Heart left ventricle (tissue), 13 donors: Measurements from ENCODE around the gene MED31.

Experiments used
- CTCF ChIP-seq, 12 donors: fragments of 200-600 bp; sonication (generic) in 4 of 12; IDR thresholded peaks; one replicate each; pipeline versions ENCODE4 v1.5.0 to v1.8.0; 2018 to 2022; ENCODE audit warnings: antibody characterized with exemption in 12 of 12, mild to moderate bottlenecking in 5 of 12
- POLR2A ChIP-seq, 2 donors: fragments of 450-650 bp; IDR thresholded peaks; one replicate each; pipeline ENCODE4 v1.6.1; 2017; ENCODE audit warnings: antibody characterized with exemption in 2 of 2, mild to moderate bottlenecking in 2 of 2, moderate library complexity in 2 of 2
- donor health status: ischemic (EF 13 %, LVEDD 7.1; RV severe dilation, severe dysfunction).
- donor health status: DM: no; HTN: yes; CAD: no.
- donor health status: DM: no; HTN: no; CAD: no.
- donor health status: ischemic (EF 25% LVEDD 6.9; RV normal size, moderate dysfunction).
- donor health status: ischemic (EF 25% LVEDD 5.7; RV mildly dilated, moderate dysfunction).
- donor health status: ischemic (EF 35%, LVEDD 5.7; RV mildly dilated, moderate dysfunction).
- donor health status: nonischemic (EF 11% LVEDD 7.7; RV severe dilation, severe dysfunction).
- donor health status: DM: yes; HTN: yes; CAD: no.
- donor health status: PGD.
- donor health status: ischemic (EF 29% LVEDD 5.4; RV normal size, mild dysfunction).
- donor health status: nonischemic (EF 23%, LVEDD 6.1; RV moderate dilation, normal function).

GRCh38 chr17:6668219-6668618 lies 16.8 kb upstream of the MED31 start:
- TF ChIP-seq CTCF (IDR thresholded peaks at IDR 0.05) (no peak), POLR2A (IDR thresholded peaks at IDR 0.05) (no peak)
